ENCODE results near the gene RBMS3. TPM values are rescaled to one million over a fixed set of nuclear protein-coding genes. Genes with fewer than 3 reads are reported as not detected.

Gene RBMS3
- total RNA-seq, 1 experiment from 2014 or later = 0.42 TPM

DNA sequence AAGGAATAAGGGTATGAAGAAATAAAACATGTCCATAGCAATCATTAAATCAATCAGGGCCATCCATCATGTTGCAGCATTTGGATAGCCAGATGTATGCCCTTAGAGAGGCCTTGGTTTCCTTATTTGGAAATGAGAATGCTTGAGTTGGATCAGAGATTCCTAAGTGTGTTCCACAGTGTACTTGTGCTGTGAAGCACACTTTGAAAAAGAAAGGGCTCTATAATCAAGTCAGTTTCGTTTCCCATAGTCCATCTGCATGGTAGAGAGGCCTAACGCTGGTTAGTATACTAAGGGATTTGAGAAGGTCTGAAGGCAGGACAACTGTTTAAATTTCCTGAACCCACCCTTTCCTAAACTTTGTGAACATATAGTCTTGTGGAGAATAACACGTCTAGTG lies 30.9 kb downstream of the RBMS3 start:
- RAD21 ChIA-PET (ENCODE audit: low non-redundant PET in 1 of 2, low total read pairs in 2 of 2, uncharacterized antibody in 2 of 2, unreplicated experiment in 2 of 2) = no interaction called here

More for the DNA sequence above, 30.9 kb downstream of the RBMS3 start:
- DNase-seq (ENCODE audit: low read depth, low spot score) (no peak), ATAC-seq (no peak)
- Histone ChIP-seq H3K79me2 (ENCODE audit: insufficient read depth, low read length) (no peaks in the 10 kb centered on the region), H4K20me1 (ENCODE audit: insufficient read depth) (no peaks in the 10 kb centered on the region), H3K4me3 (replicated peaks in 1 of 2; ENCODE audit: low read depth in 1 of 2, low read length in 2 of 2) (no peak overlapping the region), H3K9me2 (ENCODE audit: insufficient read depth) (no peaks in the 10 kb centered on the region), H2AFZ (ENCODE audit: low read depth, low read length, poor library complexity, severe bottlenecking) (no peak overlapping the region), H3K4me1 (ENCODE audit: control insufficient read depth in 1 of 2, insufficient read depth in 2 of 2, low read length in 2 of 2) (no peaks in the 10 kb centered on the region), H3K9me3 (ENCODE audit: control insufficient read depth in 1 of 2, insufficient read depth in 1 of 2, low read depth in 1 of 2, low read length in 2 of 2) (no peaks in the 10 kb centered on the region), H3K27me3 (ENCODE audit: insufficient read depth, low read length) (no peaks in the 10 kb centered on the region; the same call in 1 of the 2 replicates), H3K4me2 (ENCODE audit: low read length) (no peak overlapping the region), H3K27ac (ENCODE audit: low read depth, low read length) (no peak overlapping the region), H3K36me3 (ENCODE audit: control insufficient read depth in 1 of 2, insufficient read depth in 2 of 2, low read length in 2 of 2) (no peaks in the 10 kb centered on the region), H3K9ac (ENCODE audit: low read length) (no peak overlapping the region)
- no TSS peak for BruUV-seq (replicated peaks)
- TF ChIP-seq ZNF274 (IDR thresholded peaks at IDR 0.05; ENCODE audit: low read depth, low read length) (no peak), YY1 (IDR thresholded peaks at IDR 0.05; ENCODE audit: extremely low read depth, insufficient replicate concordance, low read depth, low read length) (no peak), ZFX (IDR thresholded peaks at IDR 0.05) (no peak), ATF3 (IDR thresholded peaks at IDR 0.05) (no peak), POLR2A (IDR thresholded peaks at IDR 0.05; ENCODE audit: borderline replicate concordance, extremely low read depth, insufficient read depth, insufficient read length) (no peak), ELF1 (IDR thresholded peaks at IDR 0.05; ENCODE audit: borderline replicate concordance, low read depth) (no peak), EZH2 (IDR thresholded peaks at IDR 0.05) (no peak), REST (IDR thresholded peaks at IDR 0.05; ENCODE audit: low read depth) (no peak), SRF (IDR thresholded peaks at IDR 0.05; ENCODE audit: low read depth) (no peak), CEBPB (IDR thresholded peaks at IDR 0.05; ENCODE audit: low read depth) (no peak)
- intact Hi-C loops (cut with micrococcal nuclease) = no loop called here
- POLR2A ChIA-PET = no interaction called here
- CTCF ChIA-PET = no interaction called here

Measured in HCT116 (cell line).